DMS153 treated with DMSO at 0.1 percent for 48 hours (cell line): ENCODE data around the gene MCM7.
A peak's percentile ranks its signal among the peaks of the same experiment; 100 is the strongest.
"Not testable (repeated sequence)": the region's sequence is repeated elsewhere in the genome, so short reads cannot be mapped to it uniquely, and the experiment has no call there.

Source experiments
- DNase-seq: peaks from one replicate; lab custom pipeline; 2025; ENCODE audit not compliant: unreplicated experiment; lab: John Stamatoyannopoulos, UW

The MCM7 gene

GRCh38 chr7:100101016-100101862, at the start of gene MCM7, which contains the start of gene AP4M1:
Gene MCM7, minus strand, starts transcription at chr7:100101397. Its CDS starts 103 bp downstream, at chr7:100101294.
Gene AP4M1, plus strand, starts transcription at chr7:100101643. Its CDS starts 72 bp downstream, at chr7:100101715.
- DNase-seq, result peak; percentile 95

DNA sequence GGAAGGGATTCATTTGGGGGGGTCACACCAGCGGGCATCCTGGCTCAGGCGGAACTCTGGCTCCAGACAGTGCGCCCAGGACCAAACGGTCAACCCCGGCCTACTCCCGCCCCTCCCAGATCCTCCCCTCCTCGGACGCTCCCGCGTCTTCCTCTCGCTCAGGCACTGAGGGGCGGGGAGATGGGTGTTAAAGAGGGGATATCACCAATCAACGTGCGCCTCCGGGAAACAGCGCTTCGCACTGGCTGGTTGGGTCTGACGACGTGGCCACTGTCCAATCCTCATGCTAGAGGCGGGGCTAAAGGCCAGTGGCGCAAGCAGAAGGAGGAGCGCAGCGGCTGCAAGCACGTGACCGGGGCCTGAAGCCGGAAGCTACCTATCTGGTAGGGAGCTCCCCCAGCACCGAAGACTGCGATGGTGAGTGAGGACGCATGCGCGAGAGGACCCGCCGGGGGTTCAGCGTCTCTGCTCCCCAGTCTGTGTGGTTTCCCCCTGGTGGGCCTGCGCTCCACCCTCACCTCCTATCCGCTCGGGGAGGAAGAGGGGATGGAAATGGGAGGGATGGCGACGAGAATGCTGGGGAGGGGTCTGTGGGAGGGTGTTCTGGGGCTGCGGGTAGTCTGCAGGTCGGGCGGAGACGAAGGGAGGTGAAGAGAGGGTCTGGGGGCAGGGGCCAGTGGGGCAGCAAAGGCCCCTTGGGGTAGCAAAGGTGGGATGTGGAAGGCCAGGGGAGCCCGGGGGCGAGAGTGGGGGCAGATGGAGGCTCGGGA, 47.5 kb upstream of the MCM7 start, which contains the start of gene LAMTOR4:
Gene LAMTOR4 (plus strand): TSS at position 360 of the 770 bp plus-strand sequence. CDS start 55 bp downstream, at position 415.
- DNase-seq, result peak; percentile 98

DNA sequence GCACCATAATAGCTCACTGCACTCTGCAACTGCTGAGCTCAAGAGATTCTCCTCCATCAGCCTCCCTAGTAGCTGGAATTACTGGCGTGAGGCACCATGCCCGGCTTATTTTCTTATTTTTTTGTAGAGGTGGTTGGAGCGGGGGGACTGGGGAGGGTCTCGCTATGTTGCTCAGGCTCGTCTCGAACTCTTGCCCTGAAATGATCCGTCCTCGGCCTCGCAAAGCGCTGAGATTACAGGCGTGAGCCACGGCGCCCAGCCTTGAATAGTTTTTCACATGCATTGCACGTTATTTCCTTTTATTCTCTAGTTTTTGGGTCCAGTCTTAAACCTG, 47.0 kb upstream of the MCM7 start:
- DNase-seq, result no peak

GRCh38 chr7:100147278-100147677, 46.1 kb upstream of the MCM7 start:
- DNase-seq, result no peak

GRCh38 chr7:100146350-100146749, 45.2 kb upstream of the MCM7 start:
- DNase-seq, result not testable (repeated sequence)

GRCh38 chr7:100142461-100142860, 41.3 kb upstream of the MCM7 start:
- DNase-seq, result no peak

DNA sequence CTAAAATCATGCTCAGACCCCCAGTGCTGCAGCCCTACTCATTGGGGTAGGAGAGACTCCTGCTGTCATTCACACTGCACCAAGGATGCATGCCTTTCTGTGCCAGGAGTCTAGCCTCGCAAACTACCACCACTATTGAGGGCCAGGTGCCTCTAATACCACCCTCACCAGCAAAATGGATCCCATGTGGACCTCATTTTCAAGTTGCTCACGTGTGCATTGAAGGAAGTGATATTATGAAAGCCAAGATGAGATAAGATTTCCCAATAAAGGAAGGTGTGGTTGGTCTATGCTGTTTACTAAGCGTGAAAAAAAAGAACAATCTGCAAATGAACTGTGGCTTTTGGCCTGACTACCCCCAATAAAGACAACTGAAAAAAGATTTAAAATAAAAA, 40.4 kb upstream of the MCM7 start:
- DNase-seq, result no peak

DNA sequence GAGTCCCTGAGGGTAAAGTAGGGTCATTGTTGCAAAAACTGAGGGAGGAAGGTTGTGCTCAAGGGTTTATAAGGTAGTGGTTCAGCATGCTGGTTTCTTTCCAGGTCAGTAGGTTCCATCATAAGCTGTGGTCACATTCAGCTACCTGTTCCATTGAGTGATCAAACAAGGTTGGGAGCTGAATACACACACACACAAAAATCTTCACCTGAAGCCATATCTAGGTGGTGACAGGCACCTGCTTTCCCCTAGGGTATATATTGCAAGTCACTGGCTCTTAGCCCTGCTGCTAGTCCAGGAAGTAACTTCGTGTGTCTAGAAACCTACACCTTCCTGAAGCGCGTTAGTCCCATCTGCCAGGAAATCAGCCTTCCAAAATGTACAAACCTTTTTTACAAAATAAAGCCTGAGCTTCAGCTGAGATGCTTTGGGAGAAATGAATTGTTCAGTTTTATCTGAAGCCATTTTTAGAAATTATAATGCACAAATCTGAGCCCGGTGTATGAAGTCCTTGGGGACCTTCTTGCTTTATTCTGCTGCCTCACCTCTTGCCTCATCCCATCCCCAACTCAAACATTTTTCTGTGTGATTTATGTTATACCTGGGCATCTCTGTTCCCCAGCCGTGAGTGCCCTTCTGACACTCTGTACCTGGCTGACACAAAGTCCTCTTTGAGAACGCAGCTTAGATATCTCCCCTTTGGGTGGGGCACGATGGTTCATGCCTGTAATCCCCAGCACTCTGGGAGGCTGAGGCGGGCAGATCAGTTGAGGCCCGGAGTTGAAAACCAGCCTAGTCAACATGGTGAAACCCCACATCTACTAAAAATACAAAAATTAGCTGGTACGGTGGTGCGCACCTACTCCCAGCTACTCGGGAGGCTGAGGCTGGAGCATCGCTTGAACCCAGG, 36.9 kb upstream of the MCM7 start:
- DNase-seq, result no peak

DNA sequence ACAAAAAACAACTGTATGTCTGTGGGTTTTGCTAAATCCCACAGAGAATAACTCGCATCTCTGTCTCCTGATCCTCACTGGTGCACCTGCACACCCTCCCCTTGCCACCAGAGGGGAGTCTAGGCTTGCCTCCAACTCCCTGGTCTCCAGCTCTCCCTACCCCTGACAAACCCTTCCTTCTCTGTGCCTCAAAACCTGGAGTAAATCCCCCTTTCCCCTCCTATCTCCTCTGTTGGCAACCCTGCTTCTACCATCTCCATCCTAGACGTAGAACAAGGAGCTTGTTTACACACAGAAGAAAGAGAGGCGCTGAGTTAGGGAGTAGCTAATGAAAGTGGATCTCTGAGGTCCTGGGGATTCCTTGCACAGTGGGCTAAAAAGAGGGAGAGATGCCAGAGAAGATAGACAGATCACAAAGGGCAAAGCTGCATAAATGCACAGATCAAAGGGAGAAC, 31.5 kb upstream of the MCM7 start:
- DNase-seq, result peak; percentile 47

DNA sequence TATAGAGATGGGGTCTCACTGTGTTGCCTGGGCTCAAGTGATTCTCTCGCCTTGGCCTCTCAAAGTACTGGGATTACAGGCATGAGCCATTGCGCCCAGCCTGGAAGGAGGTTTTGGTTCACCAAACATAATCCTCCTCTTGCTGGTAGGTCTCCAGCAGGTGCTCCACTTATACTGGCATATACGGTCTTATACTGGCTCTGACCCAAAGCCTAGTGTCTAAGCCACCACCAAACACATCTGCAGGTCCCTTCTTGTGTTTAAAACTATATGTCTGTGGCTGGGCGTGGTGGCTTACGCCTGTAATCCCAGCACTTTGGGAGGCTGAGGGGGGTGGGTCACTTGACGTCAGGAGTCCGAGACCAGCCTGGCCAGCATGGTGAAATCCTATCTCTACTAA, 30.9 kb upstream of the MCM7 start:
- DNase-seq, result no peak

DNA sequence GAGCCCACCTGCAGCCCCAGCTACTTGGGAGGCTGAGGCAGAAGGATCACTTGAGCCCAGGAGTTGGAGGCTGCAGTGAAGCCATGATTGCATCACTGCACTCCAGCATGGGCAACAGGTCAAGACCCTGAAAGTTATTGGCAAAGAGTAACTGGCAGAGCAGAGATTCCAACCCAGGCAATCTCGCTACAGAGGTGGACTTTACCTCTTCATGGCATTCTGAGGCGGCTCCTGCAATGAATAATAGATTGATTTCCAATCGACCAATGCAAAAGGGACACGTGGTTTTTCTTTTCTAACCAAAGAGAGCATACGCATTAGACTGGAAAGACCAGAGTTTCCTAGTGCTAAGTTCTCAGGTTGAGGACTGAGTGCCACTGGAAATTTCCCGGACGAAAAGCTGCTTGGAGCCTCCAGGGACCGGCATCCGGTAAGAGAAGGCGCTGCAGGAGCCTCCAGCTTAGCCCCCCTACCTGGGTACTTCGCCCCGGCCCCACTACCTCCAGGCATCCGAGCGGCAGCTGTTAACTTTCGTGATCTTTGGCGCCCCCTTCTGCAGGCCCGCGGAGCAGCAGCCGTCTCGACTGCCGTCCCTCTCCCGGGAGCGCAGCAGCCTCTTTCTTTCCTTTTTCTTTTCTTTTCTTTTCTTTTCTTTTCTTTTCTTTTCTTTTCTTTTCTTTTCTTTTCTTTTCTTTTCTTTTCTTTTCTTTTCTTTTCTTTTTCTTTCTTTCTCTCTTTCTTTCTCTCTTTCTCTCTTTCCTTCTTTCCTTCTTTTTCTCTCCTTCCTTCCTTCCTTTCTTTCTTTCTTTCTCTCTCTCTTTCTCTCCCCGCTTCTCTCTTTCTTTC, 29.6 kb upstream of the MCM7 start:
- DNase-seq, result peak; percentile 52

DNA sequence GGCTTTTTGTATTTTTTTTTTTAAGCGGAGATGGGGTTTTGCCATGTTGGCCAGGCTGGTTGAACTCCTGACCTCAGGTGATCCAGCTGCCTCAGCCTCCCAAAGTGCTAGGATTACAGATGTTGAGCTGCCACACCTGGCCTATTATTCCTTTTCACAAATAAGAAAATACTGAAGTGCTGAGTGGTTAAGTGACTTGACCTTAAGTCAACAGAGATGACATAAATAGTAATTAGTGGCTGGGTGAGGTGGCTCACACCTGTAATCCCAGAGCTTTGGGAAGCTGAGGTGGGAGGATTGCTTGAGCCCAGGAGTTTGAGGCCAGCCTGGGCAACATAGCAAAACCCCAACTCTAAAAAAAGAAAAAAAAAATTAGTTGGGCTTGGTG, 29.0 kb upstream of the MCM7 start:
- DNase-seq, result not testable (repeated sequence)

- DNase-seq, result no peak
Measured at GRCh38 chr7:100128637-100128963, 27.4 kb upstream of the MCM7 start.

DNA sequence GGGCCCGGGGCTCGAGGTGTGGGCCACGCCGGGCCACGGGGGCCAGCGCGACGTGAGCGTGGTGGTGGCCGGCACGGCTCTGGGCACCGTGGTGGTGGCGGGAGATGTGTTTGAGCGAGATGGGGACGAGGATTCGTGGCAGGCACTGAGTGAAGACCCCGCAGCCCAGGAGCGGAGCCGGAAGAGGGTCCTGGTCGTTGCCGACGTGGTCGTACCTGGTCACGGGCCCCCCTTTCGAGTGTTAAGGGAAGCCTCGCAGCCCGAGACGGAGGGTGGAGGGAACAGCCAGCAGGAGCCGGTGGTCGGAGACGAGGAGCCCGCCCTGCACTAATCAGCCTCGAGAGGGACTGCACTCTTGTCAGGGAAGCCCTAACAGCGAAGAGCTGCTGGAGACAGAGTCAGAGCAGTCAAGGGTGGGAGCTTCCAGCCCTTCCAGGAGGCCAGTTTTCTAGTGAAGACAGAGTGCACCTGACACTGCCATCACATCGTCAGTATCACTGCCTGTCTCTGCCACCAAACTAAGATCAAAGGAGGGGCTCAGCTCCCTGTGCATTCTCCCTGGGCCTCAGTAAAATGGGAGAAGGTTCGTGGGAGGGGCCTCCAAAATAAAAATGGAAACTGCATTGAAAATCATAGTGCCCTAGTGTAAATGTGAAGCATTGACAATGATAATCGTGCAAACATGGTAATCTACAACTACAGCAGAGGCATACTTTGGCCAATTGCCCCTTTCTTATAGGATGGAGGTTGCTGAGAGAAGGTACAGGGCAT, 26.9 kb upstream of the MCM7 start:
- no peak for DNase-seq

GRCh38 chr7:100126931-100127865, 26.0 kb upstream of the MCM7 start, which contains the start of gene MBLAC1:
Gene MBLAC1, plus strand, starts transcription at chr7:100126967. Its CDS starts 429 bp downstream, at chr7:100127396.
- DNase-seq, result peak; percentile 80

DNA sequence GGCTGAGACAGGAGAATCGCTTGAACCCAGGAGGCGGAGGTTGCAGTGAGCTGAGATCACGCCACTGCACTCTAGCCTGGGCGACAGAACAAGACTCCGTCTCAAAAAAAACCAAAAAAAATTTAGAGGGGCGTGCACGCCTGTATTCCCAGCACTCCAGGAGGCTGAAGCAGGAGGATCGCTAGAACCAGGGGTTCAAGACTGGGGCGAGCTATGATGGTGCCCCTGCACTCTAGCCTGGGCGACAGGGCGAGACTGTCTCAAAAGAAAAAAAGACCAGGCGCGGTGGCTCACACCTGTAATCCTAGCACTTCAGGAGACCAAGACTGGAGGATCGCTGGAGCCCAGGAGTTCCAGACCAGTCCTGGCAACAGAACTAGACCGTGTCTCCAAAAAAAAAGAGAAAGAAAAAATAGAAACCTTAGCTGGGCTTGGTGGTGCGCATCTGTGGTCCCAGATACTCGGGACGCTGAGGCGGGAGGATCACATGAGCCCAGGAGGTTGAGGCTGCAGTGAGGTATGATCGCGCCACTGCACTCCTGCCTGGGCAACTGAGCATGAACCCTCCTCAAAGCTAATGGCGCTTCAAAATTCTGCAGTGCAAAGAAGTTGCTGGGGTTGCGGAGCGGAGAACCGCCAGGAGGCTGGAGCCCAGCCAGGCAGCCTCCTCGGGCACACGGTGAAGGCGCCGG, 25.2 kb upstream of the MCM7 start:
- peak; percentile 61 for DNase-seq
